K562 (cell line): ENCODE data around the gene MVD. TPM values are rescaled to one million over a fixed set of nuclear protein-coding genes. Genes with fewer than 3 reads are reported as not detected.

ENCODE experiments used
- BRF1 ChIP-seq: IDR thresholded peaks from 3 replicates; pipeline ENCODE4 v1.6.1; 2011; ENCODE audit warnings: borderline replicate concordance, mild to moderate bottlenecking; ENCODE audit not compliant: insufficient read length; ENCODE audit errors: extremely low read depth
- CCNT2 ChIP-seq: IDR thresholded peaks from 2 replicates; pipeline ENCODE4 v1.6.1; 2011; ENCODE audit warnings: borderline replicate concordance, low read depth, mild to moderate bottlenecking, moderate library complexity, mixed read lengths, low read length; ENCODE audit not compliant: insufficient read length; ENCODE audit errors: extremely low read depth
- DIDO1 ChIP-seq: fragments of 450-650 bp; IDR thresholded peaks from 2 replicates; pipeline ENCODE4 v1.6.1; 2016; ENCODE audit warnings: low read depth, missing biosample characterization, missing genetic modification characterization
- HDAC1 ChIP-seq, 2 experiments: fragments of 450-650 bp; IDR thresholded peaks; 2 replicates each; pipeline ENCODE4 v1.6.1; 2016 to 2017; ENCODE audit warnings: inconsistent platforms in 1 of 2, mild to moderate bottlenecking in 1 of 2, moderate library complexity in 1 of 2
- HNRNPUL1 ChIP-seq: fragments of 200-400 bp; formaldehyde crosslinking; IDR thresholded peaks from 2 replicates; pipeline ENCODE4 v1.6.1; 2017; ENCODE audit warnings: low read length
- HSF4 ChIP-seq: fragments of 250-450 bp; sonication (Bioruptor Pico); IDR thresholded peaks from 2 replicates; pipeline ENCODE4 v2.1.2; 2022; ENCODE audit warnings: mild to moderate bottlenecking, moderate library complexity, borderline replicate concordance
- KLF13 ChIP-seq: fragments of 450-650 bp; IDR thresholded peaks from 2 replicates; pipeline ENCODE4 v1.6.1; 2016; ENCODE audit warnings: missing genetic modification characterization, low read depth, mild to moderate bottlenecking, missing compliant biosample characterization, moderate library complexity, borderline replicate concordance
- MXI1 ChIP-seq: IDR thresholded peaks from 2 replicates; pipeline ENCODE4 v1.6.1; 2011; ENCODE audit warnings: low read depth, mild to moderate bottlenecking, improper control_type of control experiment, low read length
- NBN ChIP-seq: fragments of 450-650 bp; IDR thresholded peaks from 2 replicates; pipeline ENCODE4 v1.6.1; 2016; ENCODE audit warnings: low read depth, mild to moderate bottlenecking
- NFRKB ChIP-seq: fragments of 450-650 bp; IDR thresholded peaks from 2 replicates; pipeline ENCODE4 v1.6.1; 2016; ENCODE audit warnings: low read depth
- SREBF2 ChIP-seq: sonication (generic); formaldehyde crosslinking; IDR thresholded peaks from 2 replicates; pipeline ENCODE4 v1.4.0; 2020; ENCODE audit warnings: mild to moderate bottlenecking, missing genetic modification reagents
- XRCC5 ChIP-seq: fragments of 200-400 bp; formaldehyde crosslinking; IDR thresholded peaks from 2 replicates; pipeline ENCODE4 v1.6.1; 2017; ENCODE audit warnings: low read depth, mild to moderate bottlenecking, low read length
- ZNF384 ChIP-seq: IDR thresholded peaks from 2 replicates; pipeline ENCODE4 v1.6.1; 2012; ENCODE audit warnings: low read depth, low read length, improper control_type of control experiment
- ZNF431 ChIP-seq: sonication (generic); formaldehyde crosslinking; IDR thresholded peaks from 2 replicates; pipeline ENCODE4 v1.8.0; 2022; ENCODE audit warnings: mild to moderate bottlenecking, missing genetic modification reagents
- ZNF696 ChIP-seq: fragments of 250-450 bp; sonication (Bioruptor Pico); conservative IDR thresholded peaks from 2 replicates; pipeline ENCODE4 v1.4.0; 2020; ENCODE audit warnings: mild to moderate bottlenecking, moderate library complexity
- ZNF717 ChIP-seq: fragments of 250-450 bp; sonication (Bioruptor Pico); IDR thresholded peaks from 2 replicates; pipeline ENCODE4 v1.5.0; 2021
- ZNF79 ChIP-seq: fragments of 250-450 bp; sonication (Bioruptor Pico); IDR thresholded peaks from 2 replicates; pipeline ENCODE4 v1.4.0; 2020; ENCODE audit warnings: low read depth, mild to moderate bottlenecking, moderate library complexity
- polyA plus RNA-seq, 8 experiments: library from polyadenylated mRNA; depleted of rRNA in 4 of 8; stranded (reverse) in 5 of 8; unstranded in 3 of 8; fragments of >200 nt; fragmentation: Nextera tagmentation in 2 of 8; fragmentation: Illumina TruSeq in 1 of 8; extraction: Ambion mirVana in 2 of 8; extraction: Trizol in 1 of 8; gene quantifications; 2 replicates each; pipeline versions ENCODE4 v1.2.1 to v1.2.3, GENCODE V29; 2011 to 2014; ENCODE audit warnings: inconsistent platforms in 1 of 8, missing spikeins in 1 of 8
- total RNA-seq, 7 experiments: library from RNA; depleted of rRNA in 6 of 7; stranded (reverse); fragments of >200 nt in 6 of 7; fragmentation: Illumina TruSeq in 2 of 7; extraction: Trizol in 2 of 7; gene quantifications; 2 replicates each; pipeline versions ENCODE4 v1.2.1 to v1.2.3, GENCODE V29; 2011 to 2021; ENCODE audit warnings: low replicate concordance in 1 of 7
- TF ChIP-seq, protein P1 (sequence below): sonication (generic); IDR thresholded peaks from 2 replicates; pipeline ENCODE4 v1.6.1; 2016
- TF ChIP-seq, protein P2 (sequence below), 3 experiments: fragments of 200-800 bp in 1 of 3; fragments of 250-450 bp in 1 of 3; fragments of 450-650 bp in 1 of 3; sonication (Bioruptor Pico) in 1 of 3; sonication (Bioruptor generic) in 1 of 3; formaldehyde crosslinking in 1 of 3; IDR thresholded peaks; 2 replicates each; pipeline versions ENCODE4 v1.6.1 to v1.8.0; 2016 to 2022; ENCODE audit warnings: mild to moderate bottlenecking in 2 of 3, missing genetic modification characterization in 2 of 3, missing compliant biosample characterization in 1 of 3, moderate library complexity in 1 of 3
- TF ChIP-seq, protein P3 (sequence below): fragments of 450-650 bp; IDR thresholded peaks from 2 replicates; pipeline ENCODE4 v1.7.1; 2018; ENCODE audit warnings: mild to moderate bottlenecking, low read depth; ENCODE audit not compliant: partially characterized antibody

Gene MVD
- total and polyA plus RNA-seq, 9 of the 15 experiments (the other 6 are each of a cell fraction or from before 2014, with no cell fraction given): 12.2 to 141 (median 45.3) TPM

DNA sequence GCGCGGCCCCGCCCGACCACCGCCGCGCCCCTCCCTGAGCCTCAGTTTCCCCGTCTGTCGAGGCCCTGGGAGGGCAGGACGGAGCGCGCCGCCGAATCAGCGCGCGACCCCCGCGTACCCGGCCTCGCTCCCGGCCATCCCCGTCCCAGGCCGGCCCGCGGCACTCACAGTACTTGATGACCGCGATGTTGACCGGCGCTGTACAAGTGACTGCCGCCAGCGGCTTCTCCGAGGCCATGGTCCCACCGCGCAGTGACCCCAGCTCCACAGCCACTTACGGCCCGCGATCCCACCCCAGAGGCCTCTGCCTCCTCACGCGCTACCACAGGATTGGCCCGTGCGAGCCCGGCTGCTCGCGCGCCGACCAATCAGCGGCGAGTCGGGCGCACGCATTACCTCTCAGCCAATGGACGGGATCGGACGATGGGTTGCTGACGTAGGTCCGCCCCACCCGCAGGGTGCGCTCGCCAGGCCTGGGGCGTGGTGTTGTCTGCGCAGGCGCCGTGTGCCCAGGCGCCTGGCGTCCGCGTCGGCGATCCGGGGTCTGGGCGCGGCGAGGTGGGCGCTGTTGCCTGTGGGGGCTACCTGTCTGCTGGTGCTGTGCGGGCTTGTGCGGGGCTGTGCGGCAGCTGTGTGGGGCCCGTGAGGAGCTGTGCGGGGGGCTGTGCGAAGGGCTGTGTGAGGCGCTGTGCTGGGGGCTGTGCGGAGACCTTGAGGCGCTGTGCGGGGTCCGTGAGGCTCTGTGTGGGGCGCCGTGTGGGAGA is at the start of gene MVD (continued):
- TF ChIP-seq BRF1: no peak
- no peak for TF ChIP-seq MXI1
- TF ChIP-seq DIDO1: no peak
- no peak for TF ChIP-seq KLF13 (tag)
- TF ChIP-seq NBN: no peak
- TF ChIP-seq, protein P1, sequence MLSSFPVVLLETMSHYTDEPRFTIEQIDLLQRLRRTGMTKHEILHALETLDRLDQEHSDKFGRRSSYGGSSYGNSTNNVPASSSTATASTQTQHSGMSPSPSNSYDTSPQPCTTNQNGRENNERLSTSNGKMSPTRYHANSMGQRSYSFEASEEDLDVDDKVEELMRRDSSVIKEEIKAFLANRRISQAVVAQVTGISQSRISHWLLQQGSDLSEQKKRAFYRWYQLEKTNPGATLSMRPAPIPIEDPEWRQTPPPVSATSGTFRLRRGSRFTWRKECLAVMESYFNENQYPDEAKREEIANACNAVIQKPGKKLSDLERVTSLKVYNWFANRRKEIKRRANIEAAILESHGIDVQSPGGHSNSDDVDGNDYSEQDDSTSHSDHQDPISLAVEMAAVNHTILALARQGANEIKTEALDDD: no peak
- no peak for TF ChIP-seq HSF4 (CRISPR knock-in tag)
- no peak for TF ChIP-seq SREBF2 (CRISPR knock-in tag)
- TF ChIP-seq NFRKB: no peak
- no peak; the same call in 1 of the 2 replicates for TF ChIP-seq XRCC5
- no peak for TF ChIP-seq ZNF384
- no peak for TF ChIP-seq ZNF717 (CRISPR knock-in tag)
- no peak for TF ChIP-seq ZNF431 (CRISPR knock-in tag)
- no peak for TF ChIP-seq HNRNPUL1
- TF ChIP-seq HDAC1 (IDR thresholded peaks at IDR 0.05): peak in 1 of 2 experiments; percentile 65; a peak in 2 of 4 replicates
- TF ChIP-seq, protein P2, sequence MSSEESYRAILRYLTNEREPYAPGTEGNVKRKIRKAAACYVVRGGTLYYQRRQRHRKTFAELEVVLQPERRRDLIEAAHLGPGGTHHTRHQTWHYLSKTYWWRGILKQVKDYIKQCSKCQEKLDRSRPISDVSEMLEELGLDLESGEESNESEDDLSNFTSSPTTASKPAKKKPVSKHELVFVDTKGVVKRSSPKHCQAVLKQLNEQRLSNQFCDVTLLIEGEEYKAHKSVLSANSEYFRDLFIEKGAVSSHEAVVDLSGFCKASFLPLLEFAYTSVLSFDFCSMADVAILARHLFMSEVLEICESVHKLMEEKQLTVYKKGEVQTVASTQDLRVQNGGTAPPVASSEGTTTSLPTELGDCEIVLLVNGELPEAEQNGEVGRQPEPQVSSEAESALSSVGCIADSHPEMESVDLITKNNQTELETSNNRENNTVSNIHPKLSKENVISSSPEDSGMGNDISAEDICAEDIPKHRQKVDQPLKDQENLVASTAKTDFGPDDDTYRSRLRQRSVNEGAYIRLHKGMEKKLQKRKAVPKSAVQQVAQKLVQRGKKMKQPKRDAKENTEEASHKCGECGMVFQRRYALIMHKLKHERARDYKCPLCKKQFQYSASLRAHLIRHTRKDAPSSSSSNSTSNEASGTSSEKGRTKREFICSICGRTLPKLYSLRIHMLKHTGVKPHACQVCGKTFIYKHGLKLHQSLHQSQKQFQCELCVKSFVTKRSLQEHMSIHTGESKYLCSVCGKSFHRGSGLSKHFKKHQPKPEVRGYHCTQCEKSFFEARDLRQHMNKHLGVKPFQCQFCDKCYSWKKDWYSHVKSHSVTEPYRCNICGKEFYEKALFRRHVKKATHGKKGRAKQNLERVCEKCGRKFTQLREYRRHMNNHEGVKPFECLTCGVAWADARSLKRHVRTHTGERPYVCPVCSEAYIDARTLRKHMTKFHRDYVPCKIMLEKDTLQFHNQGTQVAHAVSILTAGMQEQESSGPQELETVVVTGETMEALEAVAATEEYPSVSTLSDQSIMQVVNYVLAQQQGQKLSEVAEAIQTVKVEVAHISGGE (CRISPR knock-in tag; IDR thresholded peaks at IDR 0.05): peak in 1 of 3 experiments; percentile 64; a peak in 2 of 6 replicates
- peak; percentile 74 for TF ChIP-seq CCNT2
- TF ChIP-seq ZNF79 (CRISPR knock-in tag): no peak
- TF ChIP-seq, protein P3, sequence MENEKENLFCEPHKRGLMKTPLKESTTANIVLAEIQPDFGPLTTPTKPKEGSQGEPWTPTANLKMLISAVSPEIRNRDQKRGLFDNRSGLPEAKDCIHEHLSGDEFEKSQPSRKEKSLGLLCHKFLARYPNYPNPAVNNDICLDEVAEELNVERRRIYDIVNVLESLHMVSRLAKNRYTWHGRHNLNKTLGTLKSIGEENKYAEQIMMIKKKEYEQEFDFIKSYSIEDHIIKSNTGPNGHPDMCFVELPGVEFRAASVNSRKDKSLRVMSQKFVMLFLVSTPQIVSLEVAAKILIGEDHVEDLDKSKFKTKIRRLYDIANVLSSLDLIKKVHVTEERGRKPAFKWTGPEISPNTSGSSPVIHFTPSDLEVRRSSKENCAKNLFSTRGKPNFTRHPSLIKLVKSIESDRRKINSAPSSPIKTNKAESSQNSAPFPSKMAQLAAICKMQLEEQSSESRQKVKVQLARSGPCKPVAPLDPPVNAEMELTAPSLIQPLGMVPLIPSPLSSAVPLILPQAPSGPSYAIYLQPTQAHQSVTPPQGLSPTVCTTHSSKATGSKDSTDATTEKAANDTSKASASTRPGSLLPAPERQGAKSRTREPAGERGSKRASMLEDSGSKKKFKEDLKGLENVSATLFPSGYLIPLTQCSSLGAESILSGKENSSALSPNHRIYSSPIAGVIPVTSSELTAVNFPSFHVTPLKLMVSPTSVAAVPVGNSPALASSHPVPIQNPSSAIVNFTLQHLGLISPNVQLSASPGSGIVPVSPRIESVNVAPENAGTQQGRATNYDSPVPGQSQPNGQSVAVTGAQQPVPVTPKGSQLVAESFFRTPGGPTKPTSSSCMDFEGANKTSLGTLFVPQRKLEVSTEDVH: peak; percentile 51
- no peak for TF ChIP-seq ZNF696 (CRISPR knock-in tag)
